Right lobe of liver (tissue), 4 donors: Measurements from ENCODE around the gene PIF1.
"Not testable (repeated sequence)": the region's sequence is repeated elsewhere in the genome, so short reads cannot be mapped to it uniquely, and the experiment has no call there.

Experiments
- CTCF ChIP-seq, 4 donors: fragments of 200-600 bp in 3 of 4; fragments of 450-650 bp in 1 of 4; IDR thresholded peaks; one replicate each; pipeline versions ENCODE4 v1.5.1 to v1.8.0; 2016 to 2022; ENCODE audit warnings: antibody characterized with exemption in 4 of 4, mild to moderate bottlenecking in 2 of 4
- POLR2A ChIP-seq: fragments of 450-650 bp; IDR thresholded peaks from one replicate; pipeline ENCODE4 v1.6.1; 2017; ENCODE audit warnings: antibody characterized with exemption, mild to moderate bottlenecking
- donor health status: DM: no; HTN: no; CAD: no.
- donor health status: DM: no; HTN: no; CAD: no.
- donor health status: DM: no; HTN: yes; CAD: no.

GRCh38 chr15:64814283-64814682, 11.2 kb downstream of the PIF1 start:
- TF ChIP-seq CTCF (IDR thresholded peaks at IDR 0.05); POLR2A: not testable (repeated sequence)
